ENCODE data around the gene CES1.

GRCh38 chr16:55754056-55754455 lies 78.8 kb downstream of the CES1 start:
- TF ChIP-seq CTCF (IDR thresholded peaks at IDR 0.05) (no peak), POLR2A (IDR thresholded peaks at IDR 0.05) (no peak)

All from uterus (tissue), 2 donors.